Astrocyte of the hippocampus (primary cell): ENCODE data around the gene RDH5.

Experiments
- DNase-seq: peaks from one replicate; pipeline ENCODE4 v3.0.0; 2011; ENCODE audit warnings: low read depth, low spot score

The RDH5 gene

DNA sequence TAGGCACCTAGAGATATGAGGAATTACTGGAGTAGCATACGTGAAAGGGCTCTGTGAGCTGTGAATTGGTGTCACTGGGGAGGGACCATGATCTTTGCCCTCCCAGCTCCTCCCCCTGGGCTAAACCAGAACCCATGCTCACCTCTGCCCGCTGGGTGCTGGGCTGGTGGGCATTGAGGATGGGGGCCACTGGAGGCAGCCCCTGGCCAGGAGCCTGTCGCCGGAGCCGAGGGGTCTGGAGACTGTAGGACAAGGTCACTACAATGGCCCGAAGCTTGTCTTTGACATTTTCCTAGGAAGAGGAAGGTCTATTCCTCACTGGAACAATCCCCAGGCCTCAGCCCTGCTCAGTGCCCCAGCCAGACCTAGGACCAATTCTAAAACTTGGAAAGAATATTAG is 24.1 kb upstream of the RDH5 start:
- DNase-seq = no peak

DNA sequence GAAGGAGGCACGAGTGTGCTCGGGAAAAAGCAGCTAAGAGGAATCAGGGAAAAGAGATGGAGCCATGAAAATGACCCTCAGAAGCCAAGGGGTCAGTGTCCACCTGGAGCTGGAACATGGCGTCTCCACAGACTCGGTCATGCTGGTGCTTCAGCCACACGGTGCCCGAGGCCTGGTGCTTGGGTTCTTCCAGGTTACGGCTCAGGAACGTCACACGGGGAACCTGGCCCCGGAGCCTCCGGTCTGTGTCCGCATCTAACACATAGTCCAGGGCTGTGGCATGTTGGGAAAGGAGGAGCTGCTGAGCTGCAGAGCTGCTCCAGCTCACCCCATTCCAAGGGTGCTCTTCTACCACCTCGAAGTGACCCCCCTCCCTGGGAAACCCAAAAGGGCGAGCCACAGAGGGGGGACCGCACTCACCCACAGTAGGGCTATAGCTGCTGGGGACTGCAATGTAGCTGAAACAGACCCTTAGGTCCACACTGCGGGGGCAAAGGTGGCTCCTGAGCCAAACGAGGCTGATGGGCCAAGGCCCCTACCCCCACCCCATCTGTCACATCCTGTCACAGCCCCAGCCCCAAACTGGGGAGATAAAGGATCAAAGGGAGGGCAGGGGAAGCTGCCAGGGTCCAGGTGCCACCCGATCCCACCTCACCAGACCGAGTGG is 23.3 kb upstream of the RDH5 start:
- DNase-seq = no peak

DNA sequence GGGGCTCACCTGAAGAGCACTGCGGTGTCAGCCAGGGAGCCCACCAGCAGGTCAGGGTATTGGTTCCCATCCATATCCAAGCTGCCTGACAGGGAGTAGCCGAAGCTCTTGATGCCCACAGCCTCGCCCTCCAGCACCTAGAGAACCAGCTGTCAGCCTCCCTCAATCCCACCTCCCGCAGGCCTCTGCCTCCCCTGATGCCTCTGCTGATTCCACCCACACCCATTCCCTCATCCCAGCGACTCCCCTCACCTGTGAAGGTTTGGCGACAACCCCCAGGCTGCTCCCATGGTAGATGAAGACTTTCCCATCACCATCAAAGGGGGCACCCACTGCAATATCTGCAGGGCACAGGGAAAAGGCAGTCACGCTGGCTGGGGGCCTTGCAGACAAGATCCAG is 22.5 kb upstream of the RDH5 start:
- DNase-seq = no peak

DNA sequence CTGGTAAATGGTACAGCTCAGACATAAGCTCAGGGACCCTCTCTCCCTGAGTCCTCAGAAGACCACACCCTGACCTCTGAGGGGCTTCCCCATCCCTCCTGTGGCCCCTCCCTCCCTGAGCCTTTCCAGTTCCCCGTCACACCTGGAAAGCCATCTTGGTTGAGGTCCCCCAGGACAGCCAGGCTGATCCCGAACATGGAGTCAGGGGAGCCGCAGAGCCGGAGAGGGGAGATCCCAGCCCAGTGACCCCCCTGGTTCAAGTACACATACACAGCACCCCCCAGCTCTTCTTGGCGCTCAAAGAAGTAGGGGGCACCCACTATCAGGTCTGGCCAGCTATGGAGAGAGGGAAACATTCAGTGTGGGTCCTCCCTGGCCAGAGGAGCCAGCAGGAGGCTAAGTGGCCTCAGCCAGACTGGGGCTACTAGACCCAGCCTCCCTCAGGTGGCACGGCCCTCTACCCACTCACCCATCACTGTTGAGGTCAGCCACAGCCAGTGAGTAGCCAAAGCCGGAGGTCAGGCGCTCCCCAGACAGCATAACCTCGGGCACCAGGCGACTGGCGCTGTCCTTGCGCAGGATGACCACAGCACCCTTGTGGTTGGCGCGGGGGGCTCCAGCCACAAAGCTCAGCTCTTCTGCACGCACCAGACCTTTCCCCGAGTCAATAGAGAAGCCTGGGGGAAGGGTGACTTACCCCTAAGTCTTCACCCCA is 21.8 kb upstream of the RDH5 start:
- no peak for DNase-seq

DNA sequence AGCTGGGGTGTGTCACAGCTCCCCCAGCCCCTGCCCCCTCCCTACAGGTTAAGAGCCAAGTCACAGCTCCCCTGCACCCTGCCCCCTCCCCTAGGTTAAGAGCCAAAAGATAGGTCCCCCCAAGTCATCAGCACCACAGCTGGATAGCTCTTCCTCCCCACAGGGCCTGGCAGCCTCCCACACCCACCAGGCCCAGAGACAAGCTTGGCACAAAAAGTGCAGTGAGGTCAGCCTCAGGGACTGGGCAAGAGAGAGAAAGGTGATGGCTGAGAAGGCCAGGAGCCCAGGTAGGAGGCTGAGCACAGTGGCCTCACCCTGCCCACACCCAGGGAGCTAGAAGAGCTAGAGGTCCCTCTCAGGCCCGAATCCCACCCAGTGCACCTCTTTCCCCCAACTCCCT is 21.2 kb upstream of the RDH5 start:
- DNase-seq = no peak

DNA sequence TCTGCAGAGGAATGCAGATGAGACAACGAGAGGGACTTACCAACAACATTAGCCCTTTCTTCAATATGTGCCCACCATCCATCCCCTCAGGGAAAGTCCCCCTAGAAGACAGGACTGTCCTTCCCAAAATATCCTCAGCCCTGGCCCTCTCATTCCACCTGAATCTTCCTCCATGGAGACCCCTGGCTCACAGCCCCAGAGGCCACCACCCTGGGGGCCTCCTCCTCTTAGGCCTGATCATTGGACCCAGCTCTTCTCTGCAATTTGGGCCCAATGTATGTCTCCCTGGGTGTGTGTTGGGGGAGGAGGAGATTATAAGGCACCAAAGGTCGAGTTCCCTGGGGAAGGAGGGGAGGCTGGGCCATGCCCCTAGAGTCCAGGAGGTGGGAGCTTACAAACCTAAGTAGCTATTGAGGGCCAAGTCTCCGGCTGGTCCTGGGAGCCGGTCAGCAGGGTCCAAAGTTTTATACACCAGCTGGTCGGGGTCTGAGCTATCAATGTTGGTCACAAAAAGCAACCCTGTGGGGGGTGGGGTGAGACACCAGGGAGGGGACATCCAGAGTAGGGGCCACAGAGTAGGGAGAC is 20.6 kb upstream of the RDH5 start:
- no peak for DNase-seq

DNA sequence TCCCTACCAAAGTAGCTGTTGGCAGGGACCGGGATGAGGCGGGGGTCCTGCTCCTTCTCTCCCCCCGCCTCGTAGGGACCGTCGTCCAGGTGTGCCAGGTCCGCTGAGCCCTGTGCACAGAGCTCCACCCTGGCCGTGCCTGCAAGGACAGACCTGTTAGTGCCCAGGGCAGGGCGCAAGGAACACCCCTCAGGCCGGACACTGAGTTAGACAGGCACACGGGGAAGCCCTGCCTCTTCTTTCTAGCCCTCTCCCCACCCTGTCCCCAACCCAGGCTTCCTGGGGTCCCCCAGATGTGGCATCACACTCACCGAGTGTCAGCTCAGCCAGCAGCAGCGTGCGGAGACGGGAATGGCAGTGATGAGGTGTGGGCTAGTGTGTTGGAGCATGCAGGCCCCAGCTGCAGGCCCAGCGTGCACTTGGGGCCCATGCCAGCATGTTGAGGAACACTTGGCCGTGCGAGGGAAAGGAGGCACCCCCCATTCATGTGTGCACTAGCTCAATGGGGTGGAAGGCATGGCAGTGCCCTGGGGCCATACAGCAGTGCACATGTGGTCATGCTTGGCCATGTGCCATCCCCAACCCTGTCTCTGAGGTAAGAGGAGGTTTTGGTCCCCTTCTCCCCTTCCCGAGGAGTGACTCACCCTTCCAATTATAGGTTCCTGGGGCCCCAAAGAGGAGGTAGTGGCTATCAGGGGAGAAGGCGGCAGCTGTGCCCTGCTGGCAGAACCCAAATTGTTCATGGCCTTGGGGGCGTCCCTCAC is 19.8 kb upstream of the RDH5 start:
- peak; percentile 36 for DNase-seq

DNA sequence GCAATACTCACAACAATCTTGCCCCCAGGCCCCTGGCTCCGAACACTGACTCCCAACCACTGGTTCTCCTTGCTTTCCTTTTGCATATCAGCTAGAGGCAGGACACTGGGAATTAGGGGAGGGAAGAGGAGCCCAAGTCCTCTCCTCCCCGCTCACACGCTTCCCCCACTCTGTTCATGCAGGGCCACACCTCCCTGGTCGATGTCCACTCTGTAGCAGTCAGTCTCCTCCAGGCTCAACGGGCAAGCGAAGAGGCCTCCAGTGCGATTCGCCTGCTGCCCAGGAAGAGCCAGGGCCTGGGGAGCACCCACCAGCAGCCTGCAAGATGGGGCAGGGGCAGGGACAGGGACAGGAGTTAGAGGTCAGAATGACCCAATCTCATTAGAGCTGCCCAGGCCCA is 17.3 kb upstream of the RDH5 start:
- no peak for DNase-seq

DNA sequence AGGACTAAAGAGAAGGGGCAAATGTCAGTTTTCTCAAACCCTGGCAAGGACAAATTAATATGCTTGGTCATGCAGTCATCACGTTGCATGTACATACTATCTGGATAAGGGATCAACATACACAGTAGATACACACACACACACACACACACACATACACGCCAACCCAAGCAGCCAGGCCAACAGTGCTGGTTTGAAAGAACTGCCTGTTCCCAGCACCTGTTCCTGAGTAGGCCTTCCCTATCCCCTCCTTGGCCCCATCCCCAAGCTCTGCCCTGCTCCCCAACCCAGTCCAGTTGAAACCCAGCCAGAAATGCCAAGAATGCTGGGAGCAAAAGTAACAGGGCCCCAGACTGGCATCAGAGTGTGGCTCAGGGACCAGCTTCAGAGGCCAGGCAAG is 16.9 kb upstream of the RDH5 start:
- no peak for DNase-seq

DNA sequence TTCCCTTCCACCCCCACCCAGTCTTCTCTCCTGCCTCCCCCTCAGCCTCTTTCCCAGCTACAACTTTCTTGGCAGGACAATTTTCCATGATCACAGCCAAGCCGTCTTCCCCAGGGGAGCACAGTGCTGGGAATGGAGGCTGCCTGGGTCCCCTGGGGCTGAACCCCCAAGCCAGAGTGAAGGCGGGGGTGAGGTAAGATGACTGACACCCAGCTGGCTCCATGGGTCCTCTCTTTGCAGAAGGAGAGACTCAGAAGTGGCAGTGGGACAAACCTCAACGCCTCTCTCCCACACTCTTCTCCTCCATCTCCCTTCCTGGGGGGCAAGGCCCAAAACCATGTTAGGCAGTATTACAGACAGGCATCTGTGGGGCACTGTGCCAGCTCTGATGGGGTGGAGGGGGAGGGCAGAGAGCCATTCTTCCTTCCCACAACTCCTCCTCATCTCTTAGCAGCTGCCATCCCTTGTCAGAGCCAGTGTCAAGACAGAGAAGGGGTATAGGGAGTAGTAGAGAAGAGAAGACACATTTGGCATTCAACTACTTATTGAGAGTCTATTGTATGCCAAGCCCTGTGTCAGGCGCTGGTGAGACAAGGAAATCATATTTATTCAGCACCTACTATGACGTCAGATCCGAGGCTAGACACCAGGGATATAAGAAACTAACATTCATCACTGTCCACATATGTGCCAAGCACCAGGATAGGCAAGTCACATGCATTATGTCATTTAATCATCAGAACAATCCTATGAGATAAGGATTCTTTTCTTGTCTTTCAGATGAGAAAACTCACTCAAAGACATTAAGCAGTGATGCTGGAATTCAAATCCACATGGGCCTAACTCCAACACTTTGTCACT is 16.1 kb upstream of the RDH5 start:
- DNase-seq = no peak

DNA sequence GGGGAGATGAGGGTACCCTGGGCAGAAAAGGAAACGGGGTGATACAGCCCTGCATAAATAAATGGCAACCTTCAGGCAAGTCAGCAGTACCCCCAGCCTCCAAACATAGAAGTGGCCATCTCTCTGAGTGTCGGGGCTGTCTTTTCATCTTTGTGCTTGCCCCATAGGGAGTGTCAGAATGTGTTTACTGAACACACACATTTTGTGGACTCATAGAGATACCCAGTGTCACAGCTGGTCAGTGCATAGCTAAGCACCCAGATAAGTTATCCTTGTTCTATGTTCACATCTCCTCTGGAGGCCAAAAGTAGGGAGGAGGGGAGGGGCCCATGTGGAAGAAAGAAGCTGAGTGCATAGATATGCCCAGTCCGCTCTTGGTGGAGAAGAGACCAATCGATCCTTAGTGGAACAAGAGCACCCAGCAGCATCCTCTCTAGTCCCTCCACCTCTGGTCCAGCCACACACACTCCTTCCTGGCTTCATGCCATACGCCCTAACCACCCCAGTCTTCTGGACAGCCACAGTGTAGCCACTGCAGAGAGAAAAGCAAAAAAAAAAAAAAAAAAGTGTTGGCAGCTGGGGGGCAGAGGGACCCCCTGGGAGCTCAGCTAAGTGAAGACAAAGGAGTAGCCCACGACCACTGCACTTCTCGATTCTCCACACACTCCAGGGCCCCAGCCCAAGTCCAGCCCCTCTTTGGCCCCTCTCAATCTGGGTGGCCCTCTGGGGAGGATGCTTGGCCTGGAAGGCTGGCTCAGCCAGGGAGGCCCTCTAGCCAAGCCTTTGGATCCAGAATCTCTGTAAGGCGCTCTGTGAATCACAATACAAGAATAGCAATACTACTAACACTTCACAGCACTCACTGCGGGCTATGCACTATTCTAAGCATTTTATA is 15.1 kb upstream of the RDH5 start:
- DNase-seq = no peak

DNA sequence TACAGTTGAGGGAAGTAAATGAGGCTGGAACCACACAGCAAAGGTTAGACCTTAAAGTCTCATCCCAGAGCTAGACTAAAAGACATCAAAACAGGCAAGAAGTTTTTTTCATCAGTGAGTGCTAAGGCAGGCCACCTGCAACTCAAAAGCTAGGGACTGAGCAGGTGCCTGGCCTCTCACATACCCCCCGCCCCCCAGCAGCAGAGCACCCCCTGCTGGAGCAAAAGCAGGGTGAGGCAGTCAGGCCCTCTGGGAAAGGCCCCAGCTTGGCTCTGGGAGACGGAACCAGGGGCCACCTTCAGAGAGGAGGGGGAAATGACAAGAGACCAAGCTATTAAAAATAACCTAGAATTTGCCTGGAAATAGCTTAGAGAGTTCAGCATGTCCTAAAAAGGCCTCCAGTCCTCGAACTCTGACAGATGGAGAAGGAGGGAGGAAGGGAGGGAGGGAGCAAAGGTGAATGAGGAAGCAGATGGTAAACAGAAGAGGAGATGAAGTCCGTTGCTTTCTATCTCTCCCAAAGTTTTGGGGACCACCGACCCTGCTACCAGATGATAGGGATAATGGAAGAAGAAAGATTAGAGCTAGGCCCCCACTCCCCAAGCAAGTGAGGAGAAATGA is 14.3 kb upstream of the RDH5 start:
- DNase-seq = no peak

DNA sequence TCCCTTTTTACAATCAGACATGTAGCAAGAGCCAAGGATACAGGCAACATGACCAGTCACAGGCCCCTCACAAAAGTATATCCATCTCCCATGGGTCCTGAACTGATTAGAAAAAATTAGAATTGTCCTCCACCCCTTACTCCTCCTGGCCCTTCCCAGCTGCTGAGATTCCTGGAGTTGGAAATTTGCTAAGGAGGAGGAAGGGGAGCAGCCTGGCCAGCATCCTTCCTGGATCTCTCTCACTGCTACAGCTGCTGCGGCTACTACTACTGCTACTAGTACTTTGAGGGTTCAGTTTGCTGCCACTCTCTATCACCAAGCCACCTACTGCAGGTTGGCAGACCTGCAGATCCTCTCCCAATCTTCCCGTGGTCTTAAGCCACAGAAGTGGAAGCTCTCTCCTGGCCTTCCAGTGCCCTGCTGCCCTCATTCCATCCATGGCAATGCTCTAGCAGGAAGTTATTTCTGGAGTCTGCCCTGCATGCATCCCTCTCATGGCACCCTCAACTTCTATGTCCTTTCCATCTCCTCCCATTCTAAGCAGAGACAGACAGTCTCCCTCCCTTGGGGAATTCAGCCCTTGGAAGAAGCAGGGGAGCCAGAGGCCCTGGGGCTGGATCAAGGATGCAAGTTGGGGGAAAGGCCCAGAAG is 13.5 kb upstream of the RDH5 start:
- DNase-seq = no peak

DNA sequence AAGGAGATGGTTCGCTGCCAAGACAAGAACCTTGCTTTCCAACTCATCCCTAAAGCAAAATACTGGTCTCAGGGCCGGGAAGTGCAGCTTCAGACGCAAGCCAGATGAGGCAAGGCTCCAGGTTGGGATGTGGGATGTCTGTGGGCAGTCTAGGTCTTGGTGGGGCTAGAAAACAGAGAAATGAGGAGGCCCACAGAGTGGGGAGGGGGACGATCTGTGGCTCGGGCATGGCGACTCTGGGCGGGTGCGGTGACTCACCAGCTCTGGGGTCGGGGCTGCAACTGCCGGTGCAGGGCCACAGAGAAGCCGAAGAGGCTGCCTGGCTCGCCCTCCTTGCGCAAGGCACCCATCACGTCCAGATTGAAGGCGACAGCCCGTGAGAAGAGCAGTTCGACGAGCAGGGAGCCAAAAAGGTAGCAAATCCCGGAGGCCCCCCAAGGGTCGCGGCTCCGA is 12.9 kb upstream of the RDH5 start:
- DNase-seq = peak; percentile 56

DNA sequence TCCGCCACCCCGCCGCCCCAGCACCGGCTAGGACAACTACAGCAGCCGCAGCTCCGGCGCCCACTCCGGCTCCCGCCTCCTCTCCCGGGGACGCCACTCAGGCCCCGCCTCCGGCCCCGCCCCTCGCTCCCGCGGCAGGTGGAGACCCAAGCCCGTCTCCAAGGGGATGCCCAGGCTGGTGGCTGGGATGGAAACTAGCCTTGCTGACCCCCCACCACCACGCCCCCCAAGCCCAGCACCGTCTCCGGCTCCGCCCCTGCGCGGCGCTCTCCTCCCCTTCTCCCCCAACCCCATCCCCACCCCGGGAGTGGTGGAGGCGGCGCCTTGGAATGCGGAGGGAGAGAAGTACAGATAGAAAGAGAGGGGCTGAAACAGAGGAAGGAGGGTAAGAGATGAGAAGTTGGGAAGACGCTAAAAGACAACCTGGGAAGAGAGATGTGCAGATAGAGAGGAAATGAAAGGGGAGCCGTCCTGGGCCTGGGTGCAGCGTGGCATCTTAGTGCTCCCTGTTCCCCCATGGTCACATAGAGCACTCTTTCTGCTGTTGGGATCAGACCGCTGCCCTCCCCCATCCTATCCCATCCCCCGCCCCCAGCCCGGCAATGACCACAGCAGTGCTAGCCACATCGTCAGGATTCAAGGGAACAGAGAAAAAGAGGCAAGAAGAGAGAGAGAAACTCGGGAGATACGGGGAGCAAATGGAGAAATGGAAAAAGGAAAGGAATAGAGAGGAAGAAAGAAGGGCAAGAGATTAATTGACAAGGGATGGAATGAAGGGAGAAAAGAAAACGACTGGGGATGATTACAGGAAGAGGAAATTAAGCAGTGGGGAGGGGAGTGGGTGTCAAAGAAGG is 12.1 kb upstream of the RDH5 start, which contains the start of gene ITGA7:
ITGA7 (minus strand) TSS at position 64 of the 854 bp plus-strand sequence. CDS start 222 bp downstream, outside the sequence.
- DNase-seq = peak; percentile 83

DNA sequence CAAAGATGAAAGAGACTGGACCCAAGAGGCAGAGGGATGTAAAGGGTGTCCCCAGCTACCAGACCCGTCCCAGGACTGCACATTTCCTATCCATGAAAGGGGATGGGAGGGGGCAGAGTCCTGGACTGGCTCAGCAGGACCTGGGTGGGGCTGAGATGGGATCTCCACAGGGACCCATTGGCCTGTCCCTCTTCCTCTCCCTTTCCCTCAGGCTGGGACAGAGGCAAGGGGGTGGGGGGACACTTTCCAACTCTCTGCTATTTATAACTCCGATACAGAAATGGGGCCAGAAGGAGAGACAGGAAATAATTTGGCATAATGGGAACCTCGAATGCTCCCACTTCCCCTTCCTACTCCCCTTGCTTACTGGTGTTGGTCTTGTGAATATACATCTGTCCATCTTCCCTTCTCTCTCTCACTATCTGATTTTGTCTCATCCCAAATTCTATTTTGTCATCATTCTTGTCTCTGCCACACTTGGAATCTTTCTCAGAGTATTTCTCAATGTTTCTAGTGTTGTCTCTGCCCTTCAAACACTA is 11.4 kb upstream of the RDH5 start:
- no peak for DNase-seq

DNA sequence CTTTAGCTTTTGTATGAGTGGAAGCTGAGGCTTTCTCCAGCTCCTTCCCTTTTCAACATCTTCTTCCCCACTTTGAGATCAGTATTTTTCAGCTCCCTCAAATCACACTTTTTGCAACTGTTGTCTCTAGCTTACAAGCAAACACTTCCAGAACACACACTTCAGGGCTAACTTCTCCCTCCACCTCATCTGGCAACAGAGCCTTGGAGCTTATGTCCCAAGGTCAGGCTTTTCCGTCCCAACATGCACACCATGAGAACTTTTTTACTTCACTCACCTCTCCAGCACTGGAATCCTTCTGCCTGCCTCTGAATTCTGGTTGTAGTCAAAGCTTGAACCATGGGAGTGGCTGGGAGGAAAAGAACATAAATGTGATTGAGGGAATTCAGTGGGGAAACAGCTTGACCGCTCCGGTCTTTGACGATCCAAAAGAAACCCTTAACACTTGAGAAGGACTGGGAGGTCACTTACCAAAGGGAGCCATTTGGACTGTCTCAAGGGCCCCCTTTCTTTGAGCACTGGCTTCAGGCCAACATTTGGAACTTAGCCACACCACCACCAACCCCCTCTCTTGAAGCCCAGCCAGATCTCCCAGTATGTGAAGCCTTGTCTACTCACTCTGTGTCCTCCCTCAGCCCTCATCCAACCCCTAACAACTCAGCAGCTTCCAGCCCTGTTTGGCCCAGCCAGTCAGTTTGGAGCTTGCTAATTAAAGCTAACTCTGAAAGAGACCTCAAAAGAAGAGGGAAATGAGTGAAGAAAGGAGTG is 8.2 kb upstream of the RDH5 start:
- no peak for DNase-seq
